ENCODE results near the gene PTPRE. TPM values are rescaled to one million over a fixed set of nuclear protein-coding genes. Genes with fewer than 3 reads are reported as not detected.

The PTPRE gene
- total RNA-seq, 4 donors from 2014 or later: 9.8 to 24.9 (median 22.7) TPM

- DNase-seq: no peak
- 39 to 41% methylated on average over 11 to 12 of the region's 12 CpGs for WGBS, 2 donors
- Histone ChIP-seq H3K36me3 (no peaks in the 10 kb centered on the region), H3K27ac (peak overlapping the region in 3 of 4 donors; percentile 9 to 65 (median 52)), H3K4me1 (peaks cover 0 to 35% (median 11%) of the 10 kb centered on the region in 3 donors), H3K27me3 (no peaks in the 10 kb centered on the region), H3K4me3 (no peak overlapping the region), H3K9me3 (no peaks in the 10 kb centered on the region)
- intact Hi-C loops (cut with DNase I): no loop called here
- TF ChIP-seq POLR2A (IDR thresholded peaks at IDR 0.05) (no peak), CTCF (IDR thresholded peaks at IDR 0.05) (no peak)
These were observed 12.7 kb downstream of the PTPRE start for GRCh38 chr10:127919418-127920271.

- DNase-seq: no peak
- intact Hi-C loops (cut with DNase I): no loop called here
- 67 to 100% methylated on average over 1 to 5 of the region's 11 CpGs for WGBS, 2 donors
- H3K9me3 ChIP-seq: no peaks in the 10 kb centered on the region
- H3K27ac ChIP-seq: peak overlapping the region in 3 of 4 donors; percentile 9 to 65 (median 52)
- H3K4me1 ChIP-seq: peaks cover 0 to 35% (median 11%) of the 10 kb centered on the region in 3 donors
- no peaks in the 10 kb centered on the region for H3K36me3 ChIP-seq
- no peak overlapping the region for H3K4me3 ChIP-seq
- H3K27me3 ChIP-seq: no peaks in the 10 kb centered on the region
- TF ChIP-seq CTCF (IDR thresholded peaks at IDR 0.05) (no peak), POLR2A (IDR thresholded peaks at IDR 0.05) (no peak)
These were observed 13.6 kb downstream of the PTPRE start for GRCh38 chr10:127920306-127921074.

- Histone ChIP-seq H3K27me3 (no peaks in the 10 kb centered on the region), H3K36me3 (no peaks in the 10 kb centered on the region), H3K4me3 (no peak overlapping the region), H3K27ac (no peak overlapping the region), H3K9me3 (no peaks in the 10 kb centered on the region), H3K4me1 (peaks cover 0 to 35% (median 11%) of the 10 kb centered on the region in 3 donors)
- WGBS, 2 donors: 81 to 87% methylated on average over 6 to 8 of the region's 11 CpGs
- intact Hi-C loops (cut with DNase I): no loop called here
- DNase-seq: no peak
- TF ChIP-seq CTCF (IDR thresholded peaks at IDR 0.05) (no peak), POLR2A (IDR thresholded peaks at IDR 0.05) (no peak)
These were observed 14.3 kb downstream of the PTPRE start for GRCh38 chr10:127921075-127921752.

- no peaks in the 10 kb centered on the region for H3K36me3 ChIP-seq
- WGBS, 2 donors: 33 to 63% methylated on average over 1 to 2 of the region's 2 CpGs
- peaks cover 0 to 35% (median 11%) of the 10 kb centered on the region in 3 donors for H3K4me1 ChIP-seq
- DNase-seq: no peak
- TF ChIP-seq CTCF (IDR thresholded peaks at IDR 0.05) (no peak), POLR2A (IDR thresholded peaks at IDR 0.05) (no peak)
- peak overlapping the region in 2 of 4 donors; percentile 17 to 39 for H3K27ac ChIP-seq
- no peak overlapping the region for H3K4me3 ChIP-seq
- no peaks in the 10 kb centered on the region for H3K9me3 ChIP-seq
- intact Hi-C loops (cut with DNase I): no loop called here
- H3K27me3 ChIP-seq: no peaks in the 10 kb centered on the region
These were observed 14.8 kb downstream of the PTPRE start for GRCh38 chr10:127921753-127922145.
